Measurements from ENCODE around the gene TYMS. TPM values are rescaled to one million over a fixed set of nuclear protein-coding genes. Genes with fewer than 3 reads are reported as not detected.
A peak's percentile ranks its signal among the peaks of the same experiment; 100 is the strongest.

The TYMS gene
- total and polyA plus RNA-seq, 9 of the 15 experiments (the other 6 are each of a cell fraction or from before 2014, with no cell fraction given) = 69.1 to 409 (median 175) TPM

DNA sequence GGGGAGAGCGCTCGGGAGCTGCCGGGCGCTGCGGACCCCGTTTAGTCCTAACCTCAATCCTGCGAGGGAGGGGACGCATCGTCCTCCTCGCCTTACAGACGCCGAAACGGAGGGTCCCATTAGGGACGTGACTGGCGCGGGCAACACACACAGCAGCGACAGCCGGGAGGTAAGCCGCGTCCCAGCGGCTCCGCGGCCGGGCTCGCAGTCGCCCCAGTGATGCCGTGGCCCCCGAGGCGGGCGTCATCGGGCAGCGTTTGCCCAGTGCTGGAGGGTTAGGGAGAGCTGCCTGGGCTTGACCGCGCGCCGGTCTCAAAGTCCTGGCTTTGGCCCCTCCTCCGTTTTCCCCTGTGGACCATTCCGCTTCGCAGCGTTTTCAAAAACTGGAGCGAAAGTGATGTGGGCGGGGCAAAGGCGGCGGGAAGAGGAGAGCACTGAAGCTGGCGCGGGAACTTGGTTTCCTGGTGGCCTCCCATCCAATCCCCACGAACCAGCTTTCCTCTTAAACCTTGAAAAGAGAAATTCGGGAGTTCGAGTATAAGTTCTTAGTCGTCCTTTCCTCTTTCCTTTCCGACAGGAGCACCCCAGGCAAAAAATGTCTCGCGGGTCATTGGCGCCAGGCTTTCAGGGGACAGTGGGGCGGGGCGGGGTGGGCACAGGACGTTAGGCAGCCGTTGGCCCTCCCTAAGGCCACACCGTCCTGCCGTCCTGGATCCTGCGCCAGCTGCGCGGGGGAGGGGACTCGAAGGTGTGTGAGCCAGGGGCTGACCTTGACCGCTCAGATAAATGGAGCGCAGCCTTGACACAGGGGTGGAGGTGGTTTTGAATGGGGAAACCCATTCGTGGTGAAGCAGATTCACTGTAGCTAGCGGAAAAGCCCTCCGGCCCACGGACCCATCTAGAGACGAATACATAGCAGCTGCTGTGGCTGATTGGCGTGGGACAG lies 821 bp downstream of the TYMS start (continued):
- TF ChIP-seq ZNF609 (CRISPR knock-in tag; IDR thresholded peaks at IDR 0.05; ENCODE audit: borderline replicate concordance) (no peak), PRMT5 (CRISPR knock-in tag; IDR thresholded peaks at IDR 0.05) (no peak), ZFPM2 (CRISPR knock-in tag; IDR thresholded peaks at IDR 0.05) (no peak), MCM5 (IDR thresholded peaks at IDR 0.05; ENCODE audit: low read depth) (no peak), ZNF282 (CRISPR knock-in tag; IDR thresholded peaks at IDR 0.05) (no peak), ZNF668 (CRISPR knock-in tag; IDR thresholded peaks at IDR 0.05) (no peak), CHD1 (IDR thresholded peaks at IDR 0.05; ENCODE audit: low read length) (peak; percentile 75), FOXK2 (conservative IDR thresholded peaks at IDR 0.05 in 1 of 2, IDR thresholded peaks at IDR 0.05 in 1 of 2; ENCODE audit: low read depth in 2 of 2) (peak in 1 of 2 experiments; percentile 97; a peak in 2 of 4 replicates), FOXP1 (CRISPR knock-in tag; IDR thresholded peaks at IDR 0.05) (peak; percentile 45), HNRNPL (IDR thresholded peaks at IDR 0.05; ENCODE audit: low read depth, low read length) (peak; percentile 49; the same call in 1 of the 2 replicates), ZNF134 (CRISPR knock-in tag; conservative IDR thresholded peaks at IDR 0.05) (no peak), ZNF586 (CRISPR knock-in tag; conservative IDR thresholded peaks at IDR 0.05) (no peak), ELF1 (tag; IDR thresholded peaks at IDR 0.05) (peak; percentile 50; the same call in 1 of the 2 replicates), HNRNPLL (IDR thresholded peaks at IDR 0.05; ENCODE audit: low read depth, low read length, poor library complexity, severe bottlenecking) (peak; percentile 81), PYGO2 (tag; IDR thresholded peaks at IDR 0.05) (no peak), ZBTB11 (CRISPR knock-in tag; IDR thresholded peaks at IDR 0.05) (no peak), OTX1 (CRISPR knock-in tag; IDR thresholded peaks at IDR 0.05) (0 out of 2 replicates have a peak, but pooled peaks have one; percentile 4)
- TF ChIP-seq, protein P1, sequence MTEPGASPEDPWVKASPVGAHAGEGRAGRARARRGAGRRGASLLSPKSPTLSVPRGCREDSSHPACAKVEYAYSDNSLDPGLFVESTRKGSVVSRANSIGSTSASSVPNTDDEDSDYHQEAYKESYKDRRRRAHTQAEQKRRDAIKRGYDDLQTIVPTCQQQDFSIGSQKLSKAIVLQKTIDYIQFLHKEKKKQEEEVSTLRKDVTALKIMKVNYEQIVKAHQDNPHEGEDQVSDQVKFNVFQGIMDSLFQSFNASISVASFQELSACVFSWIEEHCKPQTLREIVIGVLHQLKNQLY (CRISPR knock-in tag; conservative IDR thresholded peaks at IDR 0.05) = peak in 1 of 2 experiments; percentile 48; a peak in 1 of 4 replicates
